Loucy (cell line): Measurements from ENCODE around the gene KRTAP5-9.

Experiments
- H2AFZ ChIP-seq: fragments of 200-600 bp; sonication (generic); 2 replicates; pipeline ENCODE4 v1.6.0; 2016; ENCODE audit warnings: antibody characterized with exemption, mild to moderate bottlenecking, low read length, moderate library complexity
- H3F3A ChIP-seq: fragments of 200-600 bp; 2 replicates; pipeline ENCODE4 v1.6.0; 2016; ENCODE audit warnings: antibody characterized with exemption, low read depth, mild to moderate bottlenecking
- H3K27me3 ChIP-seq: fragments of 200-600 bp; sonication (generic); 2 replicates; pipeline ENCODE4 v1.6.1; 2014; ENCODE audit warnings: low read length, mild to moderate bottlenecking; ENCODE audit not compliant: insufficient read depth, poor library complexity, severe bottlenecking
- H3K36me3 ChIP-seq: fragments of 200-600 bp; sonication (generic); 2 replicates; pipeline ENCODE4 v1.6.1; 2016; ENCODE audit warnings: low read length; ENCODE audit not compliant: insufficient read depth
- H3K4me1 ChIP-seq: fragments of 200-600 bp; sonication (generic); 2 replicates; pipeline ENCODE4 v1.5.1; 2014; ENCODE audit warnings: low read length, mild to moderate bottlenecking; ENCODE audit not compliant: insufficient read depth, poor library complexity, severe bottlenecking
- H3K4me2 ChIP-seq: fragments of 200-600 bp; sonication (generic); 2 replicates; pipeline ENCODE4 v1.6.0; 2014; ENCODE audit warnings: antibody characterized with exemption, low read length, low read depth, mild to moderate bottlenecking; ENCODE audit not compliant: poor library complexity, severe bottlenecking
- H3K4me3 ChIP-seq: fragments of 200-600 bp; sonication (generic); 2 replicates; pipeline ENCODE4 v1.5.1; 2014; ENCODE audit warnings: low read length, mild to moderate bottlenecking, mixed read lengths; ENCODE audit not compliant: poor library complexity, severe bottlenecking
- H3K79me2 ChIP-seq: fragments of 200-600 bp; sonication (generic); 2 replicates; pipeline ENCODE4 v1.6.1; 2014; ENCODE audit warnings: low read length; ENCODE audit not compliant: insufficient read depth
- H3K9ac ChIP-seq: fragments of 200-600 bp; sonication (generic); 2 replicates; pipeline ENCODE4 v1.6.0; 2014; ENCODE audit warnings: mild to moderate bottlenecking, low read depth, low read length, moderate library complexity; ENCODE audit not compliant: poor library complexity, severe bottlenecking
- H3K9me2 ChIP-seq: fragments of 200-600 bp; sonication (generic); replicated peaks from 2 replicates; pipeline ENCODE4 v1.6.1; 2016; ENCODE audit warnings: low read depth, low read length, mixed read lengths
- H3K9me3 ChIP-seq: fragments of 200-600 bp; sonication (generic); 2 replicates; pipeline ENCODE4 v1.6.1; 2014; ENCODE audit warnings: mild to moderate bottlenecking, antibody characterized with exemption, low read length, low read depth; ENCODE audit not compliant: insufficient read depth
- H4K20me1 ChIP-seq: fragments of 200-600 bp; sonication (generic); 2 replicates; pipeline ENCODE4 v1.6.0; 2014; ENCODE audit warnings: antibody characterized with exemption, low read length, mild to moderate bottlenecking; ENCODE audit not compliant: insufficient read depth, poor library complexity, severe bottlenecking
- EZH2phosphoT487 ChIP-seq: fragments of 200-600 bp; IDR thresholded peaks from 2 replicates; pipeline ENCODE4 v1.6.1; 2018; ENCODE audit warnings: antibody characterized with exemption, mild to moderate bottlenecking, moderate library complexity, borderline replicate concordance
- TF ChIP-seq, protein P1 (sequence below): fragments of 200-600 bp; sonication (generic); conservative IDR thresholded peaks from 2 replicates; pipeline ENCODE4 v1.5.1; 2014; ENCODE audit warnings: mild to moderate bottlenecking, antibody characterized with exemption, low read length

The KRTAP5-9 gene

DNA sequence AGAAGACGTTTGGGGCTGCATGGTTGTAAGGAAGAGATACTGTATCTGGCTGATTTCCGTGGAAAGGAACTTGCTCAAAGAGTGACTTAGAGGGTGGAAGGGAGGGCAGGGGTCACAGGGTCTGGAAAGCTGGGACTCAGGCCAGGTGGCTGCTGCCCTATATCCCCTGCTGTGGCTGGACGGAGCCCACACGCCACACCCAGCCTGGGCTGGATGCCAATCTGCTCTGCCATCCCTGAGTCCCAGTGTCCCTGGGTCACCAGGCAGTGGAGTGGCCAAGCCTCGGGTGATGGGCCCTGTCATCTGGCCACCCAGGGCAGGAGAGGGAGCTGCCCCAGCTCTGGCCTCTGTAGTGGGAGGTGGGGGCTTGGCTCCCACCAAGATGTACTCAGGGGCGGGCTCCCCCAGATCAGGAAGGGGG is 47.6 kb upstream of the KRTAP5-9 start:
- Histone ChIP-seq H3K9me2 (no peaks in the 10 kb centered on the region), H3K79me2 (no peaks in the 10 kb centered on the region), H3K9me3 (no peaks in the 10 kb centered on the region), H4K20me1 (no peaks in the 10 kb centered on the region), H3K27me3 (no peaks in the 10 kb centered on the region), H3K36me3 (peaks cover 53% of the 10 kb centered on the region; the same call in 1 of the 2 replicates), H2AFZ (no peak overlapping the region), H3K9ac (no peak overlapping the region), H3K4me3 (no peak overlapping the region), H3K4me2 (no peak overlapping the region), H3F3A (no peaks in the 10 kb centered on the region), H3K4me1 (no peaks in the 10 kb centered on the region)
- TF ChIP-seq, protein P1, sequence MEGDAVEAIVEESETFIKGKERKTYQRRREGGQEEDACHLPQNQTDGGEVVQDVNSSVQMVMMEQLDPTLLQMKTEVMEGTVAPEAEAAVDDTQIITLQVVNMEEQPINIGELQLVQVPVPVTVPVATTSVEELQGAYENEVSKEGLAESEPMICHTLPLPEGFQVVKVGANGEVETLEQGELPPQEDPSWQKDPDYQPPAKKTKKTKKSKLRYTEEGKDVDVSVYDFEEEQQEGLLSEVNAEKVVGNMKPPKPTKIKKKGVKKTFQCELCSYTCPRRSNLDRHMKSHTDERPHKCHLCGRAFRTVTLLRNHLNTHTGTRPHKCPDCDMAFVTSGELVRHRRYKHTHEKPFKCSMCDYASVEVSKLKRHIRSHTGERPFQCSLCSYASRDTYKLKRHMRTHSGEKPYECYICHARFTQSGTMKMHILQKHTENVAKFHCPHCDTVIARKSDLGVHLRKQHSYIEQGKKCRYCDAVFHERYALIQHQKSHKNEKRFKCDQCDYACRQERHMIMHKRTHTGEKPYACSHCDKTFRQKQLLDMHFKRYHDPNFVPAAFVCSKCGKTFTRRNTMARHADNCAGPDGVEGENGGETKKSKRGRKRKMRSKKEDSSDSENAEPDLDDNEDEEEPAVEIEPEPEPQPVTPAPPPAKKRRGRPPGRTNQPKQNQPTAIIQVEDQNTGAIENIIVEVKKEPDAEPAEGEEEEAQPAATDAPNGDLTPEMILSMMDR: no peak
- TF ChIP-seq EZH2phosphoT487: no peak

DNA sequence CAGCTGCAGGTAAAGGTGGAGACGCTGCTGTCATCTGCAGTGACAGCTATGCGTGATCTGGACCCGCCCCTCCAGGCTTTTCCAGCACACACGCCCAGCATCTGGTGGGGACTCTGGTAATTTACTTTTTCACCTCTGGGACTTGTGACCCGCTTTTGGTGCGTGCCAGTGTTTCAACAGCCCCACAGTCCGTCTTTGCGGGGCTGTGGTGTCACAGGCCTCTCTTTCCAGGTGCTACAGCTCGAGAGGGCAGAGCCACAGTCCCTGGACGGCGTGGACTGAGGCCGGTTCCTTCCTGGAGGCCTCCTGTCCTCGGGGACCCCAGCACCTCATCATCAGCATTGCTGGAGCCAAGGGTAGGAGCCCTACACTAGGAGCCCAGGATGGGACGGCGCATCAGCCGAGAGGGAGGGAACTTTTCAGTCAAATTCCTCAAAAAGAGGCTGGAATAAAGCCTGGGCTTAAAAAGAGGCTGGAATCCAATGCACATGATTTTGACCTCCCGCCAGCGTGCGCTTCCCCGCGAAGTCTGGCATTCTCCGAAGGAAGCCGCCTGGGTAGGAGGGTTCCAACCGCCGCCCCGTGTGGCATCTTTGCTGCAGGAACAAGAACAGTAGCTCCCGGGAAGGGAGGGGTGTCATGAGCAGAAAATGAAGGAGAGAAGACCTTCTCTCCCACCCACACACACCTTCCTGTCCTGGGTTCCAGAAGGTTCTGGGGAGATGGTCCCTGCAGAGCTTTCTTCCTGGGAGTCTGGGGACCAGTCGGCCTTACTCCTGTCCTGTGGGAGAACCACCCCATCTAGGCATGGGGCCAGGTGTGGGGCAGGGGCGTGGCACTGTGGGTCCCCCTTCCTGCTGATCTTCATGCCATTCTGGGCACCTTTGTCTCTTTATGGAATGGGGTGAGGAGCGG is 46.9 kb upstream of the KRTAP5-9 start:
- Histone ChIP-seq H3K9ac (no peak overlapping the region), H4K20me1 (no peaks in the 10 kb centered on the region), H2AFZ (no peak overlapping the region), H3K36me3 (peaks cover 46% of the 10 kb centered on the region; the same call in 1 of the 2 replicates), H3K27me3 (no peaks in the 10 kb centered on the region), H3K4me1 (no peaks in the 10 kb centered on the region), H3K79me2 (no peaks in the 10 kb centered on the region), H3F3A (no peaks in the 10 kb centered on the region), H3K9me3 (no peaks in the 10 kb centered on the region), H3K9me2 (no peaks in the 10 kb centered on the region), H3K4me2 (no peak overlapping the region), H3K4me3 (no peak overlapping the region)
- TF ChIP-seq, protein P1: no peak
- no peak for TF ChIP-seq EZH2phosphoT487

DNA sequence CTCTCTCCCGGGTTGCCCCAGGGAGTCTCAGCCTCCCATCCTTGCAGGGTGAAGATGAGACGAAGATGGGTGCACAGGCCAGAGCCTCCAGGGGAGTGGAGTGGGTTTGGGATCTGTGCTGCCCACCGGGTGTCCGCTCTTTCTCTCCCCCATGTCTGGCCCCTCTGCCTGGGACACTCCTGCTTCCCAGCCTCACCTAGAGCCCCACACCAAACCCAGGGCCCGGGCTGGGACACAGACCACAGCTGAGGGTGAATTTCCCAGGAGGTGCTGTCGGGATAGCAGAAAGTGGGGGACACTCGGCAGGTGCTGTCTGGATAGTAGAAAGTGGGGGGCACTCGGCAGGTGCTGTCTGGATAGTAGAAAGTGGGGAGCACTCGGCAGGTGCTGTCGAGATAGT is 46.2 kb upstream of the KRTAP5-9 start:
- no peaks in the 10 kb centered on the region for H3K79me2 ChIP-seq
- no peaks in the 10 kb centered on the region for H3K9me3 ChIP-seq
- no peaks in the 10 kb centered on the region for H3K9me2 ChIP-seq
- H3K4me1 ChIP-seq: no peaks in the 10 kb centered on the region
- peaks cover 41% of the 10 kb centered on the region; the same call in 1 of the 2 replicates for H3K36me3 ChIP-seq
- no peak overlapping the region for H3K9ac ChIP-seq
- H2AFZ ChIP-seq: no peak overlapping the region
- TF ChIP-seq, protein P1: no peak
- no peak for TF ChIP-seq EZH2phosphoT487
- no peak overlapping the region for H3K4me3 ChIP-seq
- H3K4me2 ChIP-seq: no peak overlapping the region
- H4K20me1 ChIP-seq: no peaks in the 10 kb centered on the region
- no peaks in the 10 kb centered on the region for H3F3A ChIP-seq
- no peaks in the 10 kb centered on the region for H3K27me3 ChIP-seq
